GM23338 (cell line): ENCODE measurements around the gene MCU. TPM values are rescaled to one million over a fixed set of nuclear protein-coding genes. Genes with fewer than 3 reads are reported as not detected.

ENCODE experiments used
- ATAC-seq: fragments of 200-7000 bp; cut with Tn5 transposase; 3 replicates; pipeline ENCODE4 v1.9.1; 2020
- DNase-seq: peaks from one replicate; pipeline ENCODE4 v3.0.0-alpha.2; 2015; ENCODE audit warnings: low spot score
- H2AFZ ChIP-seq: fragments of 200-600 bp; sonication (generic); 2 replicates; pipeline ENCODE4 v1.8.0; 2016; ENCODE audit warnings: antibody characterized with exemption, mild to moderate bottlenecking, moderate library complexity
- H3F3A ChIP-seq: fragments of 200-600 bp; sonication (generic); replicated peaks from 2 replicates; pipeline ENCODE4 v1.8.0; 2017; ENCODE audit warnings: antibody characterized with exemption, mixed run types, low read depth
- H3K27ac ChIP-seq: fragments of 200-600 bp; sonication (generic); 2 replicates; pipeline ENCODE4 v1.6.1; 2016; ENCODE audit warnings: low read depth
- H3K27me3 ChIP-seq: fragments of 200-600 bp; sonication (generic); 2 replicates; pipeline ENCODE4 v1.8.0; 2016; ENCODE audit warnings: mild to moderate bottlenecking, mixed run types, moderate library complexity; ENCODE audit not compliant: insufficient read depth
- H3K36me3 ChIP-seq: fragments of 200-600 bp; sonication (generic); 2 replicates; pipeline ENCODE4 v1.8.0; 2016; ENCODE audit warnings: mild to moderate bottlenecking; ENCODE audit not compliant: insufficient read depth
- H3K4me1 ChIP-seq: fragments of 200-600 bp; sonication (generic); 2 replicates; pipeline ENCODE4 v1.8.0; 2016; ENCODE audit warnings: mild to moderate bottlenecking, moderate library complexity; ENCODE audit not compliant: insufficient read depth
- H3K4me2 ChIP-seq: fragments of 200-600 bp; sonication (generic); 2 replicates; pipeline ENCODE4 v1.7.1; 2017; ENCODE audit warnings: mixed run types
- H3K4me3 ChIP-seq: fragments of 200-600 bp; sonication (generic); 2 replicates; pipeline ENCODE4 v1.6.1; 2016; ENCODE audit warnings: mixed run types
- H3K79me2 ChIP-seq: fragments of 200-600 bp; sonication (generic); replicated peaks from 2 replicates; pipeline ENCODE4 v1.8.0; 2017; ENCODE audit warnings: mild to moderate bottlenecking; ENCODE audit not compliant: insufficient read depth
- H3K9me2 ChIP-seq: fragments of 200-600 bp; sonication (generic); 2 replicates; pipeline ENCODE4 v1.8.0; 2017; ENCODE audit not compliant: insufficient read depth
- H4K20me1 ChIP-seq: fragments of 200-600 bp; sonication (generic); replicated peaks from 2 replicates; pipeline ENCODE4 v1.8.0; 2017; ENCODE audit warnings: mild to moderate bottlenecking; ENCODE audit not compliant: insufficient read depth
- H3K27ac Mint-ChIP-seq: 2 replicates; pipeline ENCODE4 v1.8.0; 2020; ENCODE audit warnings: inconsistent platforms, mild to moderate bottlenecking, moderate library complexity, mixed read lengths
- H3K27me3 Mint-ChIP-seq: 3 replicates; pipeline ENCODE4 v1.8.0; 2022; ENCODE audit warnings: low read depth, mild to moderate bottlenecking, moderate library complexity, mixed read lengths, inconsistent platforms; ENCODE audit not compliant: insufficient read depth, poor library complexity
- H3K36me3 Mint-ChIP-seq: 3 replicates; pipeline ENCODE4 v1.8.0; 2021; ENCODE audit warnings: low read depth, mild to moderate bottlenecking, inconsistent platforms, moderate library complexity, mixed read lengths
- H3K4me1 Mint-ChIP-seq: 3 replicates; pipeline ENCODE4 v1.8.0; 2020; ENCODE audit warnings: mild to moderate bottlenecking, inconsistent platforms, mixed read lengths
- H3K4me3 Mint-ChIP-seq: 3 replicates; pipeline ENCODE4 v1.8.0; 2021; ENCODE audit warnings: moderate library complexity, mild to moderate bottlenecking, inconsistent platforms, mixed read lengths
- H3K9me3 Mint-ChIP-seq: 3 replicates; pipeline ENCODE4 v1.8.0; 2020; ENCODE audit warnings: moderate library complexity, mild to moderate bottlenecking, inconsistent platforms, mixed read lengths
- CREB1 ChIP-seq: fragments of 250-450 bp; sonication (Bioruptor Pico); IDR thresholded peaks from 2 replicates; pipeline ENCODE4 v1.5.0; 2020; ENCODE audit warnings: low read depth, mild to moderate bottlenecking, moderate library complexity
- ETS1 ChIP-seq: IDR thresholded peaks from 2 replicates; pipeline ENCODE4 v1.6.1; 2016; ENCODE audit warnings: antibody characterized with exemption
- EZH2 ChIP-seq: fragments of 200-600 bp; sonication (generic); IDR thresholded peaks from one replicate; pipeline ENCODE4 v1.8.0; 2017; ENCODE audit warnings: antibody characterized with exemption, mild to moderate bottlenecking, low read depth; ENCODE audit not compliant: unreplicated experiment
- EZH2phosphoT487 ChIP-seq: fragments of 200-600 bp; sonication (generic); IDR thresholded peaks from one replicate; pipeline ENCODE4 v1.8.1; 2018; ENCODE audit warnings: antibody characterized with exemption; ENCODE audit not compliant: unreplicated experiment
- JUNB ChIP-seq: IDR thresholded peaks from one replicate; pipeline ENCODE4 v1.6.1; 2016; ENCODE audit warnings: antibody characterized with exemption; ENCODE audit not compliant: unreplicated experiment
- NANOG ChIP-seq: IDR thresholded peaks from 2 replicates; pipeline ENCODE4 v1.6.1; 2016; ENCODE audit warnings: antibody characterized with exemption, borderline replicate concordance
- POLR2AphosphoS5 ChIP-seq: IDR thresholded peaks from 2 replicates; pipeline ENCODE4 v1.6.1; 2016; ENCODE audit warnings: antibody characterized with exemption, low read depth
- ZNF331 ChIP-seq: fragments of 250-450 bp; sonication (Bioruptor Pico); IDR thresholded peaks from 2 replicates; pipeline ENCODE4 v1.5.0; 2020; ENCODE audit warnings: low read depth, mild to moderate bottlenecking, moderate library complexity
- ZNF462 ChIP-seq: fragments of 250-450 bp; sonication (Bioruptor Pico); IDR thresholded peaks from 2 replicates; pipeline ENCODE4 v1.5.0; 2020; ENCODE audit warnings: mild to moderate bottlenecking, moderate library complexity
- polyA plus RNA-seq: library from polyadenylated mRNA; unstranded; fragments of >200 nt; fragmentation: Nextera tagmentation; extraction: Ambion mirVana; gene quantifications from 2 replicates; pipeline ENCODE4 v1.2.1, GENCODE V29; 2016
- total RNA-seq: library from RNA; depleted of rRNA; stranded (reverse); fragments of >200 nt; shearing (Covaris generic); gene quantifications from 2 replicates; pipeline ENCODE4 v1.2.3, GENCODE V29; 2014

Gene MCU
- total and polyA plus RNA-seq, 2 experiments from 2014 or later: 41.8 to 68.2 TPM

- H4K20me1 ChIP-seq: no peaks in the 10 kb centered on the region; the same call in 1 of the 2 replicates
- no peak overlapping the region for H3K4me2 ChIP-seq
- H3K9me2 ChIP-seq: peaks cover 3% of the 10 kb centered on the region; the same call in 1 of the 2 replicates
- no peaks in the 10 kb centered on the region for H3K27me3 ChIP-seq
- H3K4me3 ChIP-seq: no peak overlapping the region
- Mint-ChIP-seq H3K27ac (no peak overlapping the region), H3K36me3 (no peaks in the 10 kb centered on the region), H3K4me1 (peaks cover 13% of the 10 kb centered on the region), H3K9me3 (no peaks in the 10 kb centered on the region), H3K4me3 (no peak overlapping the region), H3K27me3 (peaks cover 2% of the 10 kb centered on the region)
- no peak for TF ChIP-seq JUNB
- TF ChIP-seq EZH2: no peak
- TF ChIP-seq CREB1 (CRISPR knock-in tag): no peak
- no peak for TF ChIP-seq ZNF331 (CRISPR knock-in tag)
- TF ChIP-seq POLR2AphosphoS5: no peak
- TF ChIP-seq ZNF462 (CRISPR knock-in tag): no peak
- no peak for TF ChIP-seq ETS1
- no peak for TF ChIP-seq NANOG
- TF ChIP-seq EZH2phosphoT487: no peak
- H2AFZ ChIP-seq: no peak overlapping the region
- ATAC-seq (no peak), DNase-seq (no peak)
- H3K4me1 ChIP-seq: peaks cover 20% of the 10 kb centered on the region; the same call in 1 of the 2 replicates
- H3K79me2 ChIP-seq: peaks cover 4% of the 10 kb centered on the region
- H3F3A ChIP-seq: no peaks in the 10 kb centered on the region
- H3K27ac ChIP-seq: no peak overlapping the region
- no peaks in the 10 kb centered on the region for H3K36me3 ChIP-seq
Observed at GRCh38 chr10:72809006-72809405, 117.1 kb downstream of the MCU start.
